ENCODE measurements around the gene SLC35A2.

GRCh38 chrX:48897625-48898306 lies 13.7 kb downstream of the SLC35A2 start, which contains the start of the genes PQBP1 and TIMM17B:
- TF ChIP-seq CTCF (conservative IDR thresholded peaks at IDR 0.05; ENCODE audit: low read length): no peak
- no peak for TF ChIP-seq EZH2phosphoT487 (IDR thresholded peaks at IDR 0.05; ENCODE audit: borderline replicate concordance, low read depth, low read length)

Measured in OCI-LY7 (cell line).